ENCODE results near the gene CD5L.

CD5L gene

DNA sequence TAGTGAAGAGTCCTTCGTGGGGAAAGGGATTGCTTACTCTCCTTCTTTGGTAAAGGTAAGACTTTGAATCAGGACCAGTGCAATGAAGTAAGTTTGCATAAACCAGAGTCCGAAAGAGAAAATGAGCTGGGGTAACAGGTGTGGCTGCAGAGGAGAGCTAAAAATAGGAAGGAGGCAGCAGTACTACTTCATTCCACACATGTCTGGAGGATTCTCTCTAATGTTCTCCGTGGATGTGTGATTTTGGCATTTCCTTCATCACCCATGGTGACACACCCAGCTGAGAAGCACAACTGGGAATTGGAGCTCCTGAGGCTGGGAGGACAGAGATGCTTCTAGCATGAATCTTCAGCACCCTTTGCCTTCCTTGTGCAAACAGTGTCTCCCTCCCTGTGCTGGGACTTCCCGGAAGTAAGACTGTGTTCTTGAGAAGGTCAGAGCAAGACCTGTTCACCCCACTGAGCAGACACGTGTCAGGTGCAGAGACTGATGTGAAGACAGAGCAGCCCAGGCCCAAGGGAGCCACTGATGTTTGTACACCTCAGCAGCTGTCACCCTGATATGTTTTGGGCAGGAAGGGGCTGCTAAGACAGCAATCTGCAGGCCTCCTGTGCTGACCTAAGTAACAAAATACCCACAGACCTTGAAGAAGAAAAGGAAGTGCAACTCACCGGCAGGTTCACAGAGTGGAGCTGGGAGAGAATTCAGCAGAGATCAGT is 35.0 kb downstream of the CD5L start:
- DNase-seq, result no peak

DNA sequence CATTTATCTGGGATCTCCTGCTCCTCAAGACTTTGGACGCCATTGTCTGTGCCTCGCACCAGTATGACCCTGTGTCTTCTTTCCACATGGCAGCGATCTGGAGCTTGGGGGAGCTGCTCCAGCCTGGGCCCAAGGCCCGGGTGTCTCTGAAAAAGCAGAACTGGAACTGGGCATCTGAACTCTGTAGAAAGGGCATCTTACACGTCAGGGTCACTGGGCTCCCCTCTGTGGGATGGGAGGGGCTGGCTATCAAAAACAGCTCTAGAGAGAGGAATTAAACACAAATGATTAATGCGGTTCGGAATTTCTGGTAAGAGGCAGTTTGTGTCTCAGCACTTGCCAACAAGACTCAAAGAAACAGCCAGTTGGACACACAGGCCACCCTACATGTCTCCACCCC is 37.8 kb downstream of the CD5L start:
- no peak for DNase-seq

DNA sequence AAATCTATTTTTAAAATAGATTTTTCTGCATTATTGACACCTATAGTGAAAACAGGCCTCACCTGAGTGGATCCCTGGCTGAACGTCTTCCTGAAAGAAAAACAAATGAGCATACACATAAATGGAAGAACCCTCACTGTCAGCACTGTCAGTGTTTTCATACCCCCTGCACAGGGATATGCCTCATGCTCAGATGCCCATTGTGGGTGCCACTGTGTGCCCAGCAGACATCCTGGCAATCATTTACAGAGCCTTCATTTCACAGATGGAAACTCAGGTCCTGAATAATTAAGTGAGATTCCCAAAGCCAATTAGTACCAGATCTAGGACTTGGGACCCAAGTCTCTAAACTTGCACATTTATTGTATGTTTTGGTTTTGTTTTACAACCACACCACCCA is 41.6 kb downstream of the CD5L start:
- DNase-seq, result no peak

GRCh38 chr1:157798211-157798610 is 43.4 kb downstream of the CD5L start:
- DNase-seq, result no peak

DNA sequence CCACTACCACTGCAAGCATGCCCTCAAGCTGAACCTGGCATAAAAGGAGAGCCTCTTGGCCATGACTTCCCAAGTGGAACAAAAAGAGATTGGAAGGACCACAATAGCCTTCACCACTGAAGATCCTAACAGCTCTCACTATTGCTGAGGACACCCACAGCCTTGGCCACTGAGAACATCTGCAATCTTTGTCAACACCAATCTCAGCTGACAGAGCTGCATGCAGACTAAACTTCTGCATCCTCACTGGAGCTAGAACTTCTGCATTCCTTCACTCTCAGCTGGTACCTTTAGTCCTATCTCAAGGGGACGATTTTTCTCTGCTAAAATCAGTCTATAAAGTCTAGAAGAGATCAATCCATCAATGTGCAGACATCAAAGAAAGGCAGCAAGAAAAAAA is 56.4 kb downstream of the CD5L start:
- DNase-seq, result no peak

GRCh38 chr1:157784801-157785200 is 56.8 kb downstream of the CD5L start:
- no peak for DNase-seq

DNA sequence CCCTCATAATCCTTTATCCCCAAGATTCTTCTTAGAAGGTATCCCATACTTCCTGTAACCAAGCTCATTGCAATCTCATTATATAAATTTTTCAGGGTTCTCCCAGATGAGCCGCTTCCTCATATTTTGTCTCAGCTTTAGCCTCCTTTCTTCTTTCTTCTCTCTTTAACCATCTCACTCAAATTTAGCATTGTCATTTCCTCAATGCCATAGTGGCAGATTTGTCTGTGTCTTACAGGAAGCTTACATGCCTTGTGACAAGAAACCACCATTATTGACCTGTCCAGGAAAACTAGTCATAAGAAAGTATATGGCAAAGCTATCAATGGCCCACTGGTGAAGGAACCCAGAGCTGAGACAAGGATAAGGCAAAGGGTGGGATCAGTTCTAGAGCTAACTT is 58.7 kb downstream of the CD5L start:
- no peak for DNase-seq

DNA sequence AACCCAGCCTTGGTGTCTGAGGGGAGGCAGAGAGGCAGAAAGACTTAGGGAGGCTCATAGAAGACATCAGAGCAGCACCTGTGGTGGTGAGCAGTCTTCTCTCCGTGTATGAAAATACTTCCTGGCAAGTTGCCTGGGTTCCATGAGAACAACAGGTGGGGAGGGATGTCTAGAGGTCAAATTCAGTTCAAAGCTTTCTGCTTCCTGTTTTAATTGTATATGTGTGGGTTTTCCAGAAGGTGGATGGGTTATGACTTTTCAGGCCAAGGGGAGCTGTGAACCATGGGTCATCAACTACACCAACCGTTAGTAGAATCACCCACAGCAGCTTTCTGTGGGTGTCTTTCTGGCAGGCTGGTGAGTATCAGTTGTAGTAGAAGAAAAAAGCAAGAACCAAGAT is 60.6 kb downstream of the CD5L start:
- DNase-seq, result no peak
